Neural progenitor cell (in vitro differentiated cells): ENCODE results near the gene COG7. TPM values are rescaled to one million over a fixed set of nuclear protein-coding genes. Genes with fewer than 3 reads are reported as not detected.
A peak's percentile ranks its signal among the peaks of the same experiment; 100 is the strongest.

Experiments
- DNase-seq: peaks from one replicate; pipeline ENCODE4 v3.0.0-alpha.2; 2016; ENCODE audit warnings: low spot score
- H2AFZ ChIP-seq: fragments of 200-600 bp; sonication (generic); replicated peaks from 2 replicates; pipeline ENCODE4 v1.6.1; 2016; ENCODE audit warnings: antibody characterized with exemption
- H3F3A ChIP-seq: fragments of 200-600 bp; sonication (generic); 2 replicates; pipeline ENCODE4 v1.6.1; 2016; ENCODE audit warnings: antibody characterized with exemption, low read depth
- H3K27ac ChIP-seq: fragments of 200-600 bp; sonication (generic); 2 replicates; pipeline ENCODE4 v1.5.1; 2016; ENCODE audit warnings: mild to moderate bottlenecking
- H3K27me3 ChIP-seq: fragments of 200-600 bp; sonication (generic); 2 replicates; pipeline ENCODE4 v1.6.1; 2016; ENCODE audit warnings: mild to moderate bottlenecking, moderate library complexity
- H3K36me3 ChIP-seq: fragments of 200-600 bp; sonication (generic); 2 replicates; pipeline ENCODE4 v1.5.1; 2016
- H3K4me1 ChIP-seq: fragments of 200-600 bp; sonication (generic); 2 replicates; pipeline ENCODE4 v1.6.1; 2016; ENCODE audit warnings: mixed run types
- H3K4me2 ChIP-seq: fragments of 200-600 bp; sonication (generic); 2 replicates; pipeline ENCODE4 v1.6.1; 2016
- H3K4me3 ChIP-seq: fragments of 200-600 bp; sonication (generic); 2 replicates; pipeline ENCODE4 v1.5.1; 2016
- H3K79me2 ChIP-seq: fragments of 200-600 bp; sonication (generic); 2 replicates; pipeline ENCODE4 v1.6.1; 2016; ENCODE audit warnings: low read depth
- H3K9ac ChIP-seq: fragments of 200-600 bp; sonication (generic); 2 replicates; pipeline ENCODE4 v1.6.1; 2016
- H3K9me3 ChIP-seq: fragments of 200-600 bp; sonication (generic); 2 replicates; pipeline ENCODE4 v1.5.1; 2016; ENCODE audit warnings: low read depth
- H4K20me1 ChIP-seq: fragments of 200-600 bp; sonication (generic); 2 replicates; pipeline ENCODE4 v1.6.1; 2016; ENCODE audit warnings: low read depth
- H3K27ac Mint-ChIP-seq: 3 replicates; pipeline ENCODE4 v1.8.0; 2021; ENCODE audit warnings: mixed read lengths
- H3K27me3 Mint-ChIP-seq: 2 replicates; pipeline ENCODE4 v1.8.0; 2022; ENCODE audit warnings: low read depth, mild to moderate bottlenecking, inconsistent platforms, moderate library complexity, mixed read lengths; ENCODE audit not compliant: insufficient read depth
- H3K36me3 Mint-ChIP-seq: 3 replicates; pipeline ENCODE4 v1.8.0; 2021; ENCODE audit warnings: mixed read lengths
- H3K4me1 Mint-ChIP-seq: 3 replicates; pipeline ENCODE4 v1.8.0; 2021; ENCODE audit warnings: mixed read lengths
- H3K4me3 Mint-ChIP-seq: 3 replicates; pipeline ENCODE4 v1.8.0; 2021; ENCODE audit warnings: mild to moderate bottlenecking, moderate library complexity, mixed read lengths
- H3K9me3 Mint-ChIP-seq: 3 replicates; pipeline ENCODE4 v1.8.0; 2020; ENCODE audit warnings: mixed read lengths
- CTCF ChIP-seq: fragments of 200-600 bp; sonication (generic); IDR thresholded peaks from 2 replicates; pipeline ENCODE4 v1.5.1; 2017; ENCODE audit warnings: antibody characterized with exemption, mild to moderate bottlenecking
- EZH2 ChIP-seq: fragments of 200-600 bp; sonication (generic); IDR thresholded peaks from 2 replicates; pipeline ENCODE4 v1.6.1; 2017; ENCODE audit warnings: antibody characterized with exemption, mild to moderate bottlenecking, moderate library complexity
- EZH2phosphoT487 ChIP-seq: fragments of 200-600 bp; sonication (generic); IDR thresholded peaks from 2 replicates; pipeline ENCODE4 v1.6.1; 2017; ENCODE audit warnings: antibody characterized with exemption
- total RNA-seq: library from RNA; depleted of rRNA; stranded (reverse); fragments of >200 nt; gene quantifications from 2 replicates; pipeline ENCODE4 v1.2.3, GENCODE V29; 2015; ENCODE audit warnings: low replicate concordance

Gene COG7
- total RNA-seq, 1 donor from 2014 or later = 21.6 TPM

DNA sequence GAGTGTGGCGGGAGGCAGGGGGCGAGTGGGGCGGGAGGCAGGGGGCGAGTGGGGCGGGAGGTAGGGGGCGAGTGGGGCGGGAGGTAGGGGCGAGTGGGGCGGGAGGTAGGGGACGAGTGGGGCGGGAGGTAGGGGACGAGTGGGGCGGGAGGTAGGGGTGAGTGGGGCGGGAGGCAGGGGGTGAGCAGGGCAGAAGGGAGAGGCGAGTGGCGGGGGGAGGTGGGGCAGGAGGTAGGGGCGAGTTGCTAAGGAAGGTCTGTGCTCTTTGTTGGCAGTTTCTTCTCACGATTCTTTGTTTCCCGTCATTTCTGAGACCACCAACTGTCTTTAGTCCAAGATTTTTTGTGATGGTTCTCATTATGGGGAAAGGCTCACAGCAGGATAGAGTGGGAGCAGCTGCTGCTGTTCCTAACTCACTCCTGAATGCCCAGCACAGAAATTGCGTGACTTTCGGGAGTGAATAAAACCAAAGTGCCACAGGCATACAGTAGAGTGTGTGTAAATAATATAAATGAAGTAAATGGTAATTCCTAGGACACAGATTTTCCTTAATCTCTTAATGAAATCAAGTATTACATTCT lies 44.7 kb downstream of the COG7 start:
- no peaks in the 10 kb centered on the region for H3K27me3 Mint-ChIP-seq
- no peaks in the 10 kb centered on the region for H3K9me3 Mint-ChIP-seq
- TF ChIP-seq CTCF (no peak), EZH2phosphoT487 (no peak), EZH2 (no peak)
- Histone ChIP-seq H3K4me2 (peak overlapping the region; percentile 61), H3K79me2 (no peaks in the 10 kb centered on the region), H3K4me1 (peaks cover 12% of the 10 kb centered on the region), H3K27me3 (no peaks in the 10 kb centered on the region), H4K20me1 (peaks cover 6% of the 10 kb centered on the region), H3K9me3 (no peaks in the 10 kb centered on the region), H3K4me3 (no peak overlapping the region), H3K9ac (no peak overlapping the region), H3F3A (peaks cover 18% of the 10 kb centered on the region), H2AFZ (no peak overlapping the region), H3K27ac (peak overlapping the region; percentile 73), H3K36me3 (no peaks in the 10 kb centered on the region)
- peaks cover 22% of the 10 kb centered on the region for H3K36me3 Mint-ChIP-seq
- DNase-seq = peak; percentile 49
- peak overlapping the region; percentile 52 for H3K4me3 Mint-ChIP-seq
- H3K4me1 Mint-ChIP-seq = peaks cover 31% of the 10 kb centered on the region
- H3K27ac Mint-ChIP-seq = peak overlapping the region; percentile 96

GRCh38 chr16:23407436-23408127 lies 45.4 kb downstream of the COG7 start:
- Histone ChIP-seq H3K36me3 (no peaks in the 10 kb centered on the region), H3K4me3 (no peak overlapping the region), H3K27ac (no peak overlapping the region), H4K20me1 (peaks cover 6% of the 10 kb centered on the region), H3F3A (peaks cover 18% of the 10 kb centered on the region), H3K4me2 (no peak overlapping the region), H3K27me3 (no peaks in the 10 kb centered on the region), H3K9ac (no peak overlapping the region), H2AFZ (no peak overlapping the region), H3K79me2 (no peaks in the 10 kb centered on the region), H3K4me1 (peaks cover 12% of the 10 kb centered on the region), H3K9me3 (no peaks in the 10 kb centered on the region)
- DNase-seq = no peak
- H3K9me3 Mint-ChIP-seq = no peaks in the 10 kb centered on the region
- TF ChIP-seq EZH2 = no peak
- no peak for TF ChIP-seq CTCF
- no peak for TF ChIP-seq EZH2phosphoT487
- peak overlapping the region; percentile 47 for H3K27ac Mint-ChIP-seq
- peaks cover 26% of the 10 kb centered on the region for H3K36me3 Mint-ChIP-seq
- H3K27me3 Mint-ChIP-seq = no peaks in the 10 kb centered on the region
- H3K4me3 Mint-ChIP-seq = no peak overlapping the region
- peaks cover 31% of the 10 kb centered on the region for H3K4me1 Mint-ChIP-seq

DNA sequence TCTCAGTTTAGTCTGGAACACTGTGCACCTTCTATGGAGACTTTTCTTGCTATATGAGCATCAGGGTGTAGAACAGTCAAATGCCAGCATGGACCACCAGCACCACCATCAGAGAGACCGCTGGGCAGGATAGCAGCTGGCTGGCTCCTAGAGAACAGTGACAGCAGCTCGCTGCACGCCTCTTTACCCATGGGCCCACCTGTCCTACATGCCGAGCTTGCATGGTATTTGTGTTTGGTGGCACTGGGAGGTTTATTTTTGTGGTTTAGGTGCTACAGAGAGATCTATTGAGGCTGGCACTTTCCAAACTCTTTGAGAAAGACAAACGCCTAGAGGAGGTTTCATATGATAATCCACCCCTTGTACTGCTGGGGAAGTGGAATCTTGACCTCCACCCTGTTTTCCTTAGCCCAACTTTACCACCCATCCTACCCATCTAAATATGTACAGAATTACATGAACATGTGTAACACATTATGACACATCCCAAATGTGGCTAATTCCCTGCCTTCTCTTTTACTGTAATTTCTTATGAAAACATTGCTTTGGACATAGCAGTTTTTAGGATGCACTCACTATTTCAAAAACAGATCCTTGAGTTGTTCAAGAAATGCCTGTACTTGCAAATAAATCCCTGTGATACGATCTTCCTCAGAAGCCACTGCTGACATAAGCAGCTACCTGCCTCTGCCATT lies 46.3 kb downstream of the COG7 start:
- Histone ChIP-seq H2AFZ (no peak overlapping the region), H3K36me3 (no peaks in the 10 kb centered on the region), H3K4me3 (no peak overlapping the region), H3K27me3 (no peaks in the 10 kb centered on the region), H3K9me3 (no peaks in the 10 kb centered on the region), H3K4me2 (no peak overlapping the region), H3K9ac (no peak overlapping the region), H3K27ac (no peak overlapping the region), H4K20me1 (peaks cover 6% of the 10 kb centered on the region), H3K79me2 (no peaks in the 10 kb centered on the region), H3F3A (peaks cover 18% of the 10 kb centered on the region), H3K4me1 (peaks cover 13% of the 10 kb centered on the region)
- H3K9me3 Mint-ChIP-seq = no peaks in the 10 kb centered on the region
- peaks cover 29% of the 10 kb centered on the region for H3K36me3 Mint-ChIP-seq
- peak overlapping the region; percentile 25 for H3K27ac Mint-ChIP-seq
- no peaks in the 10 kb centered on the region for H3K27me3 Mint-ChIP-seq
- no peak overlapping the region for H3K4me3 Mint-ChIP-seq
- H3K4me1 Mint-ChIP-seq = peaks cover 31% of the 10 kb centered on the region
- DNase-seq = no peak
- no peak for TF ChIP-seq EZH2
- no peak for TF ChIP-seq EZH2phosphoT487
- no peak for TF ChIP-seq CTCF
